GM06990 (cell line): ENCODE data around the gene GHITM.
A peak's percentile ranks its signal among the peaks of the same experiment; 100 is the strongest.
"Not testable (repeated sequence)": the region's sequence is repeated elsewhere in the genome, so short reads cannot be mapped to it uniquely, and the experiment has no call there.

Experiments used
- DNase-seq: peaks from one replicate; pipeline ENCODE4 v3.0.0-alpha.2; 2011; ENCODE audit not compliant: insufficient read length; ENCODE audit errors: extremely low read depth
- H3K27me3 ChIP-seq: replicated peaks from 2 replicates; pipeline ENCODE4 v1.6.0; 2011; ENCODE audit warnings: low read length; ENCODE audit not compliant: control insufficient read depth, insufficient read depth
- H3K36me3 ChIP-seq: 2 replicates; pipeline ENCODE4 v1.5.1; 2011; ENCODE audit warnings: low read length; ENCODE audit not compliant: control insufficient read depth, insufficient read depth
- H3K4me3 ChIP-seq: replicated peaks from 2 replicates; pipeline ENCODE4 v1.5.1; 2011; ENCODE audit warnings: low read depth, mild to moderate bottlenecking, control low read depth, low read length
- CTCF ChIP-seq: IDR thresholded peaks from 2 replicates; pipeline ENCODE4 v1.5.1; 2011; ENCODE audit warnings: low read length, control low read depth, mild to moderate bottlenecking, inconsistent platforms; ENCODE audit not compliant: insufficient read depth, poor library complexity, severe bottlenecking

GHITM gene

GRCh38 chr10:84138478-84139125, 707 bp upstream of the GHITM start:
- H3K36me3 ChIP-seq = no peaks in the 10 kb centered on the region; the same call in 1 of the 2 replicates
- no peak for TF ChIP-seq CTCF
- no peak for DNase-seq
- H3K4me3 ChIP-seq = peak overlapping the region; percentile 62
- H3K27me3 ChIP-seq = no peaks in the 10 kb centered on the region

- no peaks in the 10 kb centered on the region; the same call in none of the 2 replicates for H3K36me3 ChIP-seq
- TF ChIP-seq CTCF = no peak
- H3K27me3 ChIP-seq = no peaks in the 10 kb centered on the region
- DNase-seq = no peak
- peak overlapping the region; percentile 100 for H3K4me3 ChIP-seq
These were observed 699 bp downstream of the GHITM start for GRCh38 chr10:84140036-84140379.

- TF ChIP-seq CTCF = no peak
- H3K4me3 ChIP-seq = no peak overlapping the region
- H3K27me3 ChIP-seq = no peaks in the 10 kb centered on the region
- no peak for DNase-seq
- peaks cover 7% of the 10 kb centered on the region for H3K36me3 ChIP-seq
These were observed 8.0 kb downstream of the GHITM start for GRCh38 chr10:84147347-84147746.

GRCh38 chr10:84148006-84148597, 8.8 kb downstream of the GHITM start:
- not testable (repeated sequence) for H3K36me3 ChIP-seq, H3K27me3 ChIP-seq, H3K4me3 ChIP-seq, DNase-seq
- TF ChIP-seq CTCF = peak; percentile 75

GRCh38 chr10:84149854-84150253, 10.5 kb downstream of the GHITM start:
- Histone ChIP-seq H3K4me3 (no peak overlapping the region), H3K27me3 (no peaks in the 10 kb centered on the region), H3K36me3 (peaks cover 9% of the 10 kb centered on the region)
- TF ChIP-seq CTCF = no peak
- DNase-seq = no peak
